H9 (cell line): Measurements from ENCODE around the gene PRDX2. TPM values are rescaled to one million over a fixed set of nuclear protein-coding genes. Genes with fewer than 3 reads are reported as not detected.
"Not testable (repeated sequence)": the region's sequence is repeated elsewhere in the genome, so short reads cannot be mapped to it uniquely, and the experiment has no call there.

Experiments used
- DNase-seq: peaks from one replicate; pipeline ENCODE4 v3.0.0-alpha.2; 2017
- H2AFZ ChIP-seq: one replicate; pipeline ENCODE4 v1.6.1; 2013; ENCODE audit warnings: mild to moderate bottlenecking, low read length, control low read depth, moderate library complexity
- H2AK5ac ChIP-seq: 2 replicates; pipeline ENCODE4 v1.6.1; 2013; ENCODE audit warnings: low read length, control low read depth, mixed read lengths; ENCODE audit not compliant: insufficient read length
- H2BK120ac ChIP-seq: one replicate; pipeline ENCODE4 v1.6.1; 2013; ENCODE audit warnings: low read depth, mild to moderate bottlenecking, low read length, control low read depth, inconsistent platforms; ENCODE audit not compliant: poor library complexity, severe bottlenecking
- H2BK12ac ChIP-seq: 2 replicates; pipeline ENCODE4 v1.6.1; 2013; ENCODE audit warnings: low read length, control low read depth, mixed read lengths, low read depth; ENCODE audit not compliant: insufficient read length
- H2BK15ac ChIP-seq: 2 replicates; pipeline ENCODE4 v1.6.1; 2013; ENCODE audit warnings: low read depth, low read length, control low read depth
- H2BK20ac ChIP-seq: one replicate; pipeline ENCODE4 v1.6.1; 2013; ENCODE audit warnings: low read depth, mild to moderate bottlenecking, low read length, control low read depth, inconsistent platforms; ENCODE audit not compliant: poor library complexity, severe bottlenecking
- H2BK5ac ChIP-seq: 2 replicates; pipeline ENCODE4 v1.6.1; 2013; ENCODE audit warnings: low read length, control low read depth, mixed read lengths; ENCODE audit not compliant: insufficient read length
- H3K14ac ChIP-seq: 2 replicates; pipeline ENCODE4 v1.6.1; 2013; ENCODE audit warnings: low read length, control low read depth; ENCODE audit not compliant: insufficient read depth
- H3K18ac ChIP-seq: 2 replicates; pipeline ENCODE4 v1.6.1; 2013; ENCODE audit warnings: low read depth, mild to moderate bottlenecking, mixed read lengths, low read length, control low read depth; ENCODE audit not compliant: insufficient read length
- H3K23ac ChIP-seq: 2 replicates; pipeline ENCODE4 v1.6.1; 2013; ENCODE audit warnings: low read length, control low read depth, mixed read lengths, low read depth; ENCODE audit not compliant: insufficient read length
- H3K23me2 ChIP-seq: 2 replicates; pipeline ENCODE4 v1.6.1; 2013; ENCODE audit warnings: low read depth, mild to moderate bottlenecking, mixed read lengths, low read length, control low read depth; ENCODE audit not compliant: insufficient read length, poor library complexity, severe bottlenecking
- H3K27ac ChIP-seq: 2 replicates; pipeline ENCODE4 v1.5.1; 2013; ENCODE audit warnings: low read length, control low read depth, mixed read lengths, low read depth; ENCODE audit not compliant: insufficient read length
- H3K27me3 ChIP-seq: 2 replicates; pipeline ENCODE4 v1.6.1; 2013; ENCODE audit warnings: low read length, control low read depth, inconsistent platforms; ENCODE audit not compliant: insufficient read depth
- H3K4ac ChIP-seq: 2 replicates; pipeline ENCODE4 v1.6.1; 2013; ENCODE audit warnings: low read depth, mild to moderate bottlenecking, control low read depth, inconsistent platforms, low read length, moderate library complexity
- H3K4me1 ChIP-seq: 2 replicates; pipeline ENCODE4 v1.6.1; 2013; ENCODE audit warnings: low read length, control low read depth, inconsistent platforms; ENCODE audit not compliant: insufficient read depth
- H3K4me2 ChIP-seq: 2 replicates; pipeline ENCODE4 v1.6.1; 2013; ENCODE audit warnings: low read length, control low read depth, mixed read lengths; ENCODE audit not compliant: insufficient read length, insufficient read depth
- H3K56ac ChIP-seq: 2 replicates; pipeline ENCODE4 v1.6.1; 2013; ENCODE audit warnings: low read depth, mild to moderate bottlenecking, mixed read lengths, low read length, control low read depth; ENCODE audit not compliant: insufficient read length
- H3K79me1 ChIP-seq: 2 replicates; pipeline ENCODE4 v1.6.1; 2013; ENCODE audit warnings: low read depth, mild to moderate bottlenecking, moderate library complexity, low read length, control low read depth, inconsistent platforms; ENCODE audit not compliant: insufficient read depth, poor library complexity, severe bottlenecking
- H3K79me2 ChIP-seq: 2 replicates; pipeline ENCODE4 v1.6.1; 2013; ENCODE audit warnings: low read length, control low read depth, inconsistent platforms; ENCODE audit not compliant: insufficient read depth
- H3K9ac ChIP-seq: 2 replicates; pipeline ENCODE4 v1.6.1; 2013; ENCODE audit warnings: low read length, control low read depth, mixed read lengths; ENCODE audit not compliant: insufficient read length; ENCODE audit errors: extremely low read depth
- H3K9me3 ChIP-seq: one replicate; pipeline ENCODE4 v1.6.1; 2013; ENCODE audit warnings: low read depth, low read length, inconsistent platforms; ENCODE audit not compliant: control insufficient read depth
- H3T11ph ChIP-seq: one replicate; pipeline ENCODE4 v1.6.1; 2013; ENCODE audit warnings: mild to moderate bottlenecking, low read length, control low read depth, inconsistent platforms
- H4K20me1 ChIP-seq: one replicate; pipeline ENCODE4 v1.6.1; 2013; ENCODE audit not compliant: control insufficient read depth, insufficient read length, insufficient read depth
- H4K5ac ChIP-seq: 2 replicates; pipeline ENCODE4 v1.6.1; 2013; ENCODE audit warnings: low read depth, mild to moderate bottlenecking, mixed read lengths, low read length, control low read depth; ENCODE audit not compliant: insufficient read length
- H4K8ac ChIP-seq: replicated peaks from 2 replicates; pipeline ENCODE4 v1.6.1; 2013; ENCODE audit warnings: low read length, control low read depth, mixed read lengths, low read depth; ENCODE audit not compliant: insufficient read length
- H4K91ac ChIP-seq: 2 replicates; pipeline ENCODE4 v1.6.1; 2013; ENCODE audit warnings: low read depth, mild to moderate bottlenecking, moderate library complexity, mixed read lengths, low read length, control low read depth; ENCODE audit not compliant: insufficient read length
- H3K27ac Mint-ChIP-seq, 3 experiments: 2 replicates in 2 of 3; 3 replicates in 1 of 3; pipeline ENCODE4 v1.8.0; 2020 to 2021; ENCODE audit warnings: mixed read lengths in 3 of 3, mild to moderate bottlenecking in 1 of 3, moderate library complexity in 1 of 3
- H3K27me3 Mint-ChIP-seq: 2 replicates; pipeline ENCODE4 v1.8.0; 2021; ENCODE audit warnings: low read depth, mild to moderate bottlenecking, moderate library complexity, mixed read lengths
- H3K36me3 Mint-ChIP-seq, 3 experiments: 2 replicates in 2 of 3; 3 replicates in 1 of 3; pipeline ENCODE4 v1.8.0; 2020 to 2021; ENCODE audit warnings: low read depth in 3 of 3, mixed read lengths in 3 of 3; ENCODE audit not compliant: insufficient read depth in 1 of 3
- H3K4me1 Mint-ChIP-seq, 2 experiments: 2 replicates each; pipeline ENCODE4 v1.8.0; 2020; ENCODE audit warnings: mixed read lengths in 2 of 2
- H3K4me3 Mint-ChIP-seq, 2 experiments: 2 replicates in 1 of 2; 3 replicates in 1 of 2; pipeline ENCODE4 v1.8.0; 2020 to 2021; ENCODE audit warnings: mild to moderate bottlenecking in 2 of 2, mixed read lengths in 2 of 2, moderate library complexity in 1 of 2
- H3K9me3 Mint-ChIP-seq, 2 experiments: 2 replicates in 1 of 2; 3 replicates in 1 of 2; pipeline ENCODE4 v1.8.0; 2020; ENCODE audit warnings: mild to moderate bottlenecking in 2 of 2, mixed read lengths in 2 of 2, moderate library complexity in 1 of 2
- WGBS: extraction: QIAGEN DNeasy Blood & Tissue Kit; methylation state at CpG from one replicate; pipeline ENCODE4 v1.1.7; 2013; ENCODE audit warnings: missing lambda C conversion rate, low lambda C conversion rate, mixed read lengths; ENCODE audit not compliant: insufficient read length; ENCODE audit errors: extremely low coverage; 5-methylcytosine and 5-hydroxymethylcytosine counted together
- total RNA-seq: library from RNA; stranded (reverse); gene quantifications from 2 replicates; pipeline ENCODE4 v1.2.1, GENCODE V29; 2021
- TF ChIP-seq, protein P1 (sequence below): fragments of 200-600 bp; sonication (generic); conservative IDR thresholded peaks from 3 replicates; pipeline ENCODE4 v1.8.0; 2021; ENCODE audit warnings: antibody characterized with exemption, mild to moderate bottlenecking

PRDX2 gene
- total RNA-seq, 1 experiment from 2014 or later = 468 TPM

DNA sequence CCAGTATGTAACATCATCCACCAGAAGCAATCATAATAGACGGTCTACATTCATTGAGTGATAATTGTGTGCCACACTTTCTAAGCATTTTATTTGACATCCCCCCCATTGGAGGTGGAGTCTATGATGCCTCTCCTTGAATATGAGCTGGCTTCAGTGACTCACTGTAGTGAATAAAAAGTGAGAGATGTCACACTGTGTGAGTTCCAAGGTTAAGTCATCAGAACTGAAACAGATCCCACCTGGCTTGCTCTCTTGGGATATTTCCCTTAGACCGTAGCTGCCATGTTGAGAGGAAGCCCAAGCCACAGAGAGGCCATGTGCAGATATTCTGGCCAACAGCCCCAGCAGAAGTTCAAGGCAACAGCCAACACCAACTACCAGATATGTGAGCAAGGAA, 20.2 kb upstream of the PRDX2 start:
- no peak overlapping the region for H2BK120ac ChIP-seq
- no peak overlapping the region for H4K91ac ChIP-seq
- no peak overlapping the region for H3K4me2 ChIP-seq
- no peak overlapping the region for H4K5ac ChIP-seq
- H2BK12ac ChIP-seq = no peak overlapping the region
- TF ChIP-seq, protein P1, sequence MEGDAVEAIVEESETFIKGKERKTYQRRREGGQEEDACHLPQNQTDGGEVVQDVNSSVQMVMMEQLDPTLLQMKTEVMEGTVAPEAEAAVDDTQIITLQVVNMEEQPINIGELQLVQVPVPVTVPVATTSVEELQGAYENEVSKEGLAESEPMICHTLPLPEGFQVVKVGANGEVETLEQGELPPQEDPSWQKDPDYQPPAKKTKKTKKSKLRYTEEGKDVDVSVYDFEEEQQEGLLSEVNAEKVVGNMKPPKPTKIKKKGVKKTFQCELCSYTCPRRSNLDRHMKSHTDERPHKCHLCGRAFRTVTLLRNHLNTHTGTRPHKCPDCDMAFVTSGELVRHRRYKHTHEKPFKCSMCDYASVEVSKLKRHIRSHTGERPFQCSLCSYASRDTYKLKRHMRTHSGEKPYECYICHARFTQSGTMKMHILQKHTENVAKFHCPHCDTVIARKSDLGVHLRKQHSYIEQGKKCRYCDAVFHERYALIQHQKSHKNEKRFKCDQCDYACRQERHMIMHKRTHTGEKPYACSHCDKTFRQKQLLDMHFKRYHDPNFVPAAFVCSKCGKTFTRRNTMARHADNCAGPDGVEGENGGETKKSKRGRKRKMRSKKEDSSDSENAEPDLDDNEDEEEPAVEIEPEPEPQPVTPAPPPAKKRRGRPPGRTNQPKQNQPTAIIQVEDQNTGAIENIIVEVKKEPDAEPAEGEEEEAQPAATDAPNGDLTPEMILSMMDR = no peak
- H3K4me1 ChIP-seq = no peaks in the 10 kb centered on the region
- Mint-ChIP-seq H3K27ac (no peak overlapping the region), H3K4me1 (peaks cover 9 to 12% of the 10 kb centered on the region in 2 experiments), H3K4me3 (no peak overlapping the region), H3K27me3 (peaks cover 3% of the 10 kb centered on the region), H3K9me3 (no peaks in the 10 kb centered on the region), H3K36me3 (peaks cover 0 to 4% (median 0%) of the 10 kb centered on the region in 3 experiments; a peak in 3 of 7 replicates)
- no peaks in the 10 kb centered on the region for H3K9me3 ChIP-seq
- no peak overlapping the region for H3K27ac ChIP-seq
- H3T11ph ChIP-seq = no peak overlapping the region
- no peaks in the 10 kb centered on the region for H3K79me2 ChIP-seq
- no peak for DNase-seq
- H4K20me1 ChIP-seq = no peaks in the 10 kb centered on the region
- peaks cover 6% of the 10 kb centered on the region for H3K23me2 ChIP-seq
- no CpG with 5 or more reads among the region's 2 CpGs for WGBS
- H2BK15ac ChIP-seq = no peak overlapping the region
- no peak overlapping the region for H3K14ac ChIP-seq
- no peak overlapping the region for H4K8ac ChIP-seq
- H2AFZ ChIP-seq = no peak overlapping the region
- H3K27me3 ChIP-seq = no peaks in the 10 kb centered on the region
- H3K18ac ChIP-seq = no peak overlapping the region
- H2BK20ac ChIP-seq = no peak overlapping the region
- H3K79me1 ChIP-seq = no peaks in the 10 kb centered on the region
- H3K4ac ChIP-seq = no peak overlapping the region
- H2BK5ac ChIP-seq = no peak overlapping the region
- H3K9ac ChIP-seq = no peak overlapping the region
- H2AK5ac ChIP-seq = no peak overlapping the region
- no peak overlapping the region for H3K56ac ChIP-seq
- H3K23ac ChIP-seq = no peak overlapping the region

DNA sequence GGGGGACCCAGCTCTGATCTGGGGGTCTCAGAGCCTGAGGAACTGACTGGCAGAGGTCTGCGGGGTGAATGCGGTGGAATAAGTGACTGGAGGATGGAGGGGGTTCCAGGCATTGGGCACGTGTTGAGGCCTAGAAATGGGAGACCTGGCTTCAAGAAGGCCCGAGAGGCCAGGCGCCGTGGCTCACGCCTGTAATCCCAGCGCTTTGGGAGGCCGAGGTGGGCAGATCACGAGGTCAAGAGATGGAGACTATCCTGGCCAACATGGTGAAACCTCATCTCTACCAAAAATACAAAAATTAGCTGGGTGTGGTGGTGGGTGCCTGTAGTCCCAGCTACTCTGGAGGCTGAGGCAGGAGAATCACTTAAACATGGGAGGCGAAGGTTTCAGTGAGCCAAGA, 16.2 kb upstream of the PRDX2 start:
- H3K9me3 ChIP-seq, H2BK120ac ChIP-seq, H3K79me1 ChIP-seq, H3K27ac ChIP-seq, H3K23ac ChIP-seq, H4K91ac ChIP-seq, H3K4ac ChIP-seq, H3K4me2 ChIP-seq, H4K5ac ChIP-seq, H3K4me1 ChIP-seq, H3K4me3 Mint-ChIP-seq, H3T11ph ChIP-seq, H3K9ac ChIP-seq, H3K56ac ChIP-seq, H2BK12ac ChIP-seq, H4K20me1 ChIP-seq, H3K23me2 ChIP-seq, H3K27me3 Mint-ChIP-seq, H2BK15ac ChIP-seq, H2AFZ ChIP-seq, H3K27me3 ChIP-seq, H3K9me3 Mint-ChIP-seq, H2BK5ac ChIP-seq, H3K79me2 ChIP-seq, H2BK20ac ChIP-seq, H2AK5ac ChIP-seq, H4K8ac ChIP-seq, H3K18ac ChIP-seq, H3K14ac ChIP-seq, H3K4me1 Mint-ChIP-seq, DNase-seq: not testable (repeated sequence)
- Mint-ChIP-seq H3K36me3 (peaks cover 17 to 28% (median 24%) of the 10 kb centered on the region in 3 experiments; a peak in 6 of 7 replicates), H3K27ac (peak overlapping the region in 1 of 3 experiments; percentile 57; a peak in 1 of 7 replicates)
- WGBS = no CpG with 5 or more reads among the region's 11 CpGs
